ENCODE data around the gene OTUD1. TPM values are rescaled to one million over a fixed set of nuclear protein-coding genes. Genes with fewer than 3 reads are reported as not detected.

The OTUD1 gene
- total and polyA plus RNA-seq, 10 of the 15 experiments (the other 5 are each of a cell fraction or from before 2014, with no cell fraction given), result 0.18 to 1.6 (median 0.63) TPM; not detected in 1

GRCh38 chr10:23403278-23403677 lies 35.6 kb upstream of the OTUD1 start:
- ChIA-PET POLR2A (interaction anchor here (0.7 kb wide), 1 partner anchor 79 kb away, joined by 3 read pairs; no protein-coding TSS in a partner anchor), CTCF (interaction anchor here (1.0 to 1.3 kb wide), 2 partner anchors 47 to 89 kb away, joined by 3 read pairs; no protein-coding TSS in a partner anchor), RAD21 (ENCODE audit: unreplicated experiment) (no interaction called here), SMC1A (ENCODE audit: uncharacterized antibody, unreplicated experiment) (no interaction called here)
- in situ Hi-C loops (cut with MboI) (no loop called here), intact Hi-C loops (cut with micrococcal nuclease; ENCODE audit: unreplicated experiment) (no loop called here)
- H3K27me3 ChIP-seq (replicated peaks in 1 of 2; ENCODE audit: control insufficient read depth in 2 of 2, insufficient read depth in 2 of 2, low read length in 1 of 2), result no peaks in the 10 kb centered on the region
- TF ChIP-seq ASH2L (IDR thresholded peaks at IDR 0.05; ENCODE audit: borderline replicate concordance, low read depth), result no peak
- TF ChIP-seq HDAC6 (IDR thresholded peaks at IDR 0.05; ENCODE audit: unreplicated experiment), result no peak
- H4K20me1 ChIP-seq (ENCODE audit: control insufficient read depth, insufficient read depth), result no peaks in the 10 kb centered on the region
- ATAC-seq (no peak), DNase-seq (ENCODE audit: low read depth, low spot score) (no peak), FAIRE-seq (no peak)
- no peak overlapping the region for H3K9ac ChIP-seq (ENCODE audit: control insufficient read depth, insufficient read depth, low read length)
- H3K4me1 ChIP-seq (ENCODE audit: control insufficient read depth, insufficient read depth, low read length), result no peaks in the 10 kb centered on the region
- H3K36me3 ChIP-seq (ENCODE audit: control insufficient read depth in 2 of 2, insufficient read depth in 2 of 2, low read length in 1 of 2), result no peaks in the 10 kb centered on the region
- H3K4me3 ChIP-seq, result no peak overlapping the region
- H3K9me3 ChIP-seq (replicated peaks; ENCODE audit: control insufficient read depth, insufficient read depth, low read length), result no peaks in the 10 kb centered on the region
- no TSS peak for BruUV-seq (replicated peaks)
- no peak overlapping the region for H3K27ac ChIP-seq (ENCODE audit: control insufficient read depth, insufficient read depth)
- WGBS (ENCODE audit: insufficient coverage, insufficient replicate concordance, low lambda C conversion rate, missing lambda C conversion rate), result 0% methylated on average over 1 of the region's 1 CpG
- H3K79me2 ChIP-seq (ENCODE audit: control insufficient read depth, insufficient read depth, low read length), result no peaks in the 10 kb centered on the region
- H3K4me2 ChIP-seq (ENCODE audit: control insufficient read depth, insufficient read depth), result no peak overlapping the region
- H2AFZ ChIP-seq (ENCODE audit: control insufficient read depth, low read depth, low read length), result no peak overlapping the region

GRCh38 chr10:23403719-23404118 lies 35.2 kb upstream of the OTUD1 start:
- intact Hi-C loops (cut with micrococcal nuclease; ENCODE audit: unreplicated experiment), result no loop called here
- Histone ChIP-seq H3K9me3 (replicated peaks; ENCODE audit: control insufficient read depth, insufficient read depth, low read length) (no peaks in the 10 kb centered on the region), H4K20me1 (ENCODE audit: control insufficient read depth, insufficient read depth) (no peaks in the 10 kb centered on the region), H3K4me3 (no peak overlapping the region), H3K4me2 (ENCODE audit: control insufficient read depth, insufficient read depth) (no peak overlapping the region), H2AFZ (ENCODE audit: control insufficient read depth, low read depth, low read length) (no peak overlapping the region), H3K36me3 (ENCODE audit: control insufficient read depth in 2 of 2, insufficient read depth in 2 of 2, low read length in 1 of 2) (no peaks in the 10 kb centered on the region), H3K27ac (ENCODE audit: control insufficient read depth, insufficient read depth) (no peak overlapping the region), H3K9ac (ENCODE audit: control insufficient read depth, insufficient read depth, low read length) (no peak overlapping the region), H3K27me3 (replicated peaks in 1 of 2; ENCODE audit: control insufficient read depth in 2 of 2, insufficient read depth in 2 of 2, low read length in 1 of 2) (no peaks in the 10 kb centered on the region), H3K4me1 (ENCODE audit: control insufficient read depth, insufficient read depth, low read length) (no peaks in the 10 kb centered on the region), H3K79me2 (ENCODE audit: control insufficient read depth, insufficient read depth, low read length) (no peaks in the 10 kb centered on the region)
- FAIRE-seq (no peak), ATAC-seq (no peak), DNase-seq (ENCODE audit: low read depth, low spot score) (no peak)
- ChIA-PET SMC1A (ENCODE audit: uncharacterized antibody, unreplicated experiment) (interaction anchor here (0.9 kb wide), 1 partner anchor 87 kb away, joined by 3 read pairs; no protein-coding TSS in a partner anchor), POLR2A (no interaction called here), RAD21 (ENCODE audit: unreplicated experiment) (no interaction called here), CTCF (interaction anchor here (0.6 to 1.0 kb wide), 2 partner anchors 47 to 1472 kb away, joined by 3 read pairs; no protein-coding TSS in a partner anchor)
- BruUV-seq (replicated peaks), result no TSS peak
- WGBS (ENCODE audit: insufficient coverage, insufficient replicate concordance, low lambda C conversion rate, missing lambda C conversion rate), result 94% methylated on average over 3 of the region's 3 CpGs
- in situ Hi-C loops (cut with MboI), result no loop called here
- no peak for TF ChIP-seq IRF3 (IDR thresholded peaks at IDR 0.05)
- TF ChIP-seq SKIL (IDR thresholded peaks at IDR 0.05; ENCODE audit: low read depth, poor library complexity, severe bottlenecking), result no peak
- no peak for TF ChIP-seq RB1 (IDR thresholded peaks at IDR 0.05; ENCODE audit: borderline replicate concordance)
- no peak for TF ChIP-seq ZBTB40 (IDR thresholded peaks at IDR 0.05; ENCODE audit: borderline replicate concordance)
- no peak for TF ChIP-seq RAD21 (IDR thresholded peaks at IDR 0.05; ENCODE audit: insufficient read depth, low read depth, low read length)
- no peak for TF ChIP-seq SUZ12 (IDR thresholded peaks at IDR 0.05; ENCODE audit: unreplicated experiment)
- no peak for TF ChIP-seq TBL1XR1 (IDR thresholded peaks at IDR 0.05; ENCODE audit: low read depth, low read length)

Measured in GM12878 (cell line).